ENCODE data around the gene EIF4E1B.

The EIF4E1B gene

DNA sequence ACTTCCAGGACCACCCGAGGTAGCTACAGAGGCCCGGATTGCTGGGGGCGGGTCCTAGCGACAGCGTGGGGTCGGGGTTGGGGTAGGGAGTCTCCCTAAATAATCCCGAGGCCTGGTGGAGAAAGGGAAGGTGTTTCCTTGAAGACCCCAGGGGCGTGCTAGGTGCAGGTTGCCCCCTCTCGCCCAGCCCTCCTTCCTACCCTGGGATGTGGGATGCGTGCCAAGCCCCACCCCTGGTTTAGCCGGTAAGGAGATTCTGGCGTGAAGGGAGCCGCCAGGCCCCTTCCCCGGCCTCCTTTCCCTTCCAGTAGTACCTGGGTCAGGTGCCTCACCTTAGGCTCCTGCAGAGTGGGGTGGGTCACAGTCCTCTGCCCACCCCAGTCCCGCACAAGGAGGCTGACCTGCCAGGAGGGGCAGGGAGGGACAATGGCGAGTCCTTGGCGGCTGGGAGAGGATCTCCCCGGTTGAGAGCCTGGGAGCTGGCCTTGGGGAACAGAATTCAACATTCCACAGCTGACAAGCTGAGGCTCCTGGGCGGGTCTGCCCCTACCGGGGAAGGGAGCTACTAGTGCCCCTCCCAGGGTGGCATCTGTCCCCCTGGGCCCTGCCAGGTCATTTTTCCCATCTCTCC is 17.5 kb downstream of the EIF4E1B start:
- DNase-seq: no peak

- no peak for DNase-seq
Measured at GRCh38 chr5:176648474-176649194, 18.2 kb downstream of the EIF4E1B start.

DNA sequence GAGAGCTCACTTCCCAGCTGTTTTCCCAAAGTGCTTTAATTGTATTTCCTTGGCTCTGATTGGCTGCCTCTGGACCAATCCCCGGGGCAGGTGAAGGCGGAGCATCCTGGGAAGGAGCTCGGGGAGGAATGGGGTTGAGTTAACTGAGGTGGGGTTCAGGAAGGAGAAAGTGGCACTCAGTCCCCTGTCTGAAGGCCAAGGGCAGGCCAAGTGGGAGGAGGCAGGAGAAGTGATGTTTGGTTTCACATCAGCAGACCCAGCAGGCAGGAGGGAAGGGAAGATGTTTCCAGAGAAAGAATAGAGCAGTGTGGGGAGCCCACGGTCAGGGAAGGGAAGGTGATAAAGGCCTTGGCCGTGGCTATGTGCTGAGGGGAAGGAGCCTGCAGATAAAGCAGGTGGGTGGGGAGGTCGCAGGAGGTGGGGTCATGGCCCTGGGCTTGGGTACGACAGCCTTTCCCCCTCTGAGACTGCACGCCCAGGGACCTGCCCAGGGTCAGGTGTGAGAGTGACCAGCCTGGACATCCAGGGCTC is 19.9 kb downstream of the EIF4E1B start:
- no peak for DNase-seq

DNA sequence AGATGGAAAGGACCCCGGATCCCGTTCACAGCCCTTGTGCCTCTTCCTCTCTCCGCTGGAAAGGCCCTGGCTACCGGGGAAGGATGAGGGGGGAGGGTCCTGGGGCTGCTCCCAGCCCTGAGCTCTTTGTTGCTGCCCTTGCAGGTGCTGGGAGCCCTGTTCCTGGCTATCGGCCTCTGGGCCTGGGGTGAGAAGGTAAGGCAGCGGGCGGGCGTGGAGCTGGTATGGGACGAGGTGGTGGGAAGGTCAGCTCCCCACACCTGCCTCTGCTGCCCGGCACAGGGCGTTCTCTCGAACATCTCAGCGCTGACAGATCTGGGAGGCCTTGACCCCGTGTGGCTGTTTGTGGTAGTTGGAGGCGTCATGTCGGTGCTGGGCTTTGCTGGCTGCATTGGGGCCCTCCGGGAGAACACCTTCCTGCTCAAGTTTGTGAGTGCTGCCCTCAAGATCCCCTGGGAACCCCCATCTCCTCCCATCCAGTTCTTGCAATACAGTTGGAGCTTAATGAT is 21.1 kb downstream of the EIF4E1B start:
- DNase-seq: no peak

GRCh38 chr5:176652136-176652535 is 21.7 kb downstream of the EIF4E1B start:
- DNase-seq: no peak

DNA sequence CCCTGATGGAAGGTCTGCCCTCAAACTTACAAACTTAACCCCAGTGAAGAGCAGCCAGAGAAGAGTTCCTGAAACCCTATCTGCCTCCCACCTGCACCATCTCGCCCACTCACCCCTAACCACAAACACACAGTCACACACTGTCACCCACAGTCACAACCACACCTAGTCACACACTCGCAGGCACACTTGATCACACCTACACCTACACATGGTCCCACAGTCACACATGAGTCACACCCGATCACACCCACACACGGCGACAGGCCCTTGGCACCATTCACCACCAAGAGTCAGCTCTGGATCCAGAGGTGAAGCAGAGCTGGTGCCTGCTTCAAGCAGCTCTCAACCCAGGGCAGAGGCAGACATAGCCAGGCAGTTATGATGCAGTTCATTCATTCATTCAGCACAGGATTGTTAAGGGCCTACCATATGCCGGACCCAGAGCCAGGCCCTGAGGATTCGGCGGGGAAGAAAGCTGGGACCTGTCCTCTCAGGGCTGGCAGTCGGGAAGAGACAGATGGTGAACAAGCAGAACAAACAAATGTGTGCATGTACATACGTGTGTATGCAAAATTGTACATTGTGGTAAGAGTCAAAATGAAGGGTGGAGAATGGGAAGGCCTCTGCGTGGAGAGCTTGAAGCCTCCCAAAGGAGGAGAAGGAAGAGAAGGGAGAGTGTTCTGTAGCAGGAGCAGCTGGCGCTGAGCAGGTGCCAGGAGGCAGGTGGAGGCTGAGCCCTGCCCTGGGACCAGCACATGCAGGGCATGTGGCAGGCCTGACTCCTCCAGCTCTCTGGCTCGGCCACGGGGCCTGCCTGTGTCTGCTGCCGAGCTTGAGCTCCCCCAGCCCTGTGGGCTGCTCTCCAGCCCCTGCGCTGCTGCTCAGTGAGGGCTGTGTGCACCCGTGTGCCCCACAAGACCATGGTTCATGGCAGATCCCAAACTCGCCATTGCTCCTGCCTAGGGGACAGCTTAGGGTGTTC is 23.2 kb downstream of the EIF4E1B start:
- DNase-seq: peak; percentile 59 to 69

DNA sequence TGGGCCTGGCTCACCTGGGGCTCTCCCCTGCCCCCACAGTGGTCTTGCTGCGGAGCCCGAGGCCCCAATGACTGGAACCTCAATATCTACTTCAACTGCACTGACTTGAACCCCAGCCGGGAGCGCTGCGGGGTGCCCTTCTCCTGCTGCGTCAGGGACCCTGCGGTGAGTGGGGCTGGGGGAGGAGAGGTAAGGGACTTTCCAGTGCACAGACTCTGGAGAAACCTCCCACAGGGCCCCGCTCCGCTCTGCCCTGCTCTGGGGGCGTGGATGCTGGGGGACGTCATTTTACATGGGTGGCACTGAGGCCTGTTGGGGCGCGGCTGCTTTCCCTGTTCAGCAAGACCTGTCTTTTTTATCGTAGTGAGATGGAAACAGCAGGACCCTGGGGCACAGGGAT is 24.4 kb downstream of the EIF4E1B start:
- no peak for DNase-seq

GRCh38 chr5:176656467-176656990 is 26.1 kb downstream of the EIF4E1B start:
- DNase-seq: no peak

- peak; percentile 68 to 72 for DNase-seq
Measured at GRCh38 chr5:176658007-176658599, 27.6 kb downstream of the EIF4E1B start.

GRCh38 chr5:176658817-176659511 is 28.5 kb downstream of the EIF4E1B start:
- no peak for DNase-seq

DNA sequence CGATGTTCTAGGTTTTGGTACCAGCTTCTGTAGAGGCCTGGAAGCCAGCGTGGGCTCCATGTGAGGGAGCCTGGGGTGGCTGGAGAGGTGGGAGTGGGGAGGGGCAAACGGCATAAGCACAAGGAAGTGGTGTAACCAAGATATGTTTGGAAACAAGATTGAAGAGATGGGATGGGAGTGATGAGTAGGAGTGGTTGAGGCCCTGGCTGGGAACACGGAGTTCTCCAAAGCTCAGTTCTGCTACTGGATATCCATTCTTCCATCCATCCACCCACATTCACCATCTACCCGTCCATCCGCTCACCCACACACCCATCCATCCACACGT is 29.0 kb downstream of the EIF4E1B start:
- DNase-seq: no peak

DNA sequence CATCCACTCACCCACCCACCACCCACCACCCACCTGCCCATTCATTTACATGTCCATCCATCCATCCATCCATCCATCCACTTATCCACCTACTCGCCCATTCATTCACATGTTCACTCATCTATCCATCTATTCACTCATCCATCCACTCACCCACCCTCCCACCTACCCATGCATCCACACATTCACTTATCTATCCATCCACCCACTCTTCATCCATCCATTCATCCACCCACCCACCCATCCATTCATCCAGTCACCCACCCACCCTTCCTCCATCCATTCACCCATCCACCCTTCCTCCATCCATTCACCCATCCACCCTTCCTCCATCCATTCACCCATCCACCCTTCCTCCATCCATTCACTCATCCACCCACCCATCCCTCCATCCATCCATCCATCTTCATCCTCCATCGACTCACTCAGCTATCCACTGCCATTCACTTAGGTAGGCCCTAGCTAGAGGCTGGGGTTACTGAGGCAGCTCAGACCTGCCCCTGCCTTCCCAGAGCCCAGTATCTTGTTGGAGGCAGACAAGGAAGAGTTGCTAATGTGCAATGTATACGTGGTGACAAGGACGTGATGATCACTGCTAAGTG is 29.5 kb downstream of the EIF4E1B start:
- DNase-seq: no peak

GRCh38 chr5:176660530-176660859 is 30.0 kb downstream of the EIF4E1B start:
- no peak for DNase-seq

DNA sequence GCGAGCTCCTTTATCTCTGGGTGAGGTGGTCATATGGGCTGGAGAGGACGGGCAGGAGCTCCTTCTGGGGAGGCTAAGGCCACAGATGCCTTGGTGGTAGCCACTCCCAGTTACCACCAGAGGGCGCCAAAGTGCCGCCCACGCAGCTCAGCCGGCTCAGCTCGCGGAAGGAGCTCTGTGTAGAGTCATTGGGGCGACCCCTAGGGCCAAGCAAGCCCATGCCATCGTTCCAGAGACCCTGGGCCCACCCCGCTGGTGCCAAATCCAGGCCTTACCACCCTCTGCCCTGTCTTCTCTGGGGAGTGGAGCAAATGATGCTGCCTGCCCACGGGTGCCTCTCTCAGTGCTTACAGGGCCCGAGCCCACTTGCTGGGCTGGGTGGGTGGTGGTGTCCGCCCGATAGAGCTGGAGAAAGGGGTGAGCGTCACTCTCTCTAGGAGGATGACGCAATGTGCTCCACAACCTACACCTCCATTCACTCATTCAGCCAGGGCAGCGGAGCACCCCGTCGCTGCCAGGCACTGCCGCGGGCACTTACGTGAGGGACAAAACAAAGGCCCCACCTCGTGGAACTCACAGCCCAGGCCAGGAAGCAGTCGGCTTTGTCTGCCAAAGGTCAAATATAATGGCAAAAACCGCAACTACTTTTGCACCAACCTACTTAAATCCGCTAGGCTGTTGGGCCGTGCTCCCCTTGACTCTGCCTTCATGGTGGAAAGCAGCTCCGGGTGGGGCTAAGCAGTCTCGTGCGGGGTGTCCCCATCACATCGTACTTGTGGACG is 30.6 kb downstream of the EIF4E1B start:
- peak; percentile 76 to 83 for DNase-seq

DNA sequence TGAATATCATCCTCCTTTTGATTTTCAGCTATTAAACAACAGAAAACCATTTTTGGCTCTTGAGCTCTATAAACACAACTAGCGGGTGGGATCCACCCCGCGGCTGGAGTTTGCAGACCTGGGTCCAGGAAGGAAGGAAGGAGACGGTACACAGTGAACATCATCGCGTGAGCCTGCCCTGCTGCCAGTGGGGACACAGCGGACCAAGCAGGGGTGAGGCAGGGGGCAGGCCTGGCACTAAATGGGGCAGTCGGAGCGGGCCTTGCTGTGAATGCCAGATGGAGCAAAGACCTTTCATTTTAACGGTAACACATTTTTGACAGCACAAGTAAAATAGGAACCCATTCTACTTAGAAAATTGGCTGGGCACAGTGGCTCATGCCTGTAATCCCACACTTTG is 31.2 kb downstream of the EIF4E1B start:
- DNase-seq: no peak

GRCh38 chr5:176662371-176663333 is 32.2 kb downstream of the EIF4E1B start:
- no peak for DNase-seq

- DNase-seq: no peak
Measured at GRCh38 chr5:176663566-176663965, 33.1 kb downstream of the EIF4E1B start.

GRCh38 chr5:176664479-176664878 is 34.0 kb downstream of the EIF4E1B start:
- DNase-seq: no peak

GRCh38 chr5:176664886-176665285 is 34.4 kb downstream of the EIF4E1B start:
- DNase-seq: no peak

Measured in stimulated activated CD4-positive, alpha-beta T cell treated with anti-CD3 and anti-CD28 coated beads, Interleukin-2, amount 100 ng/mL, for 48 hours (primary cell).